Measurements from ENCODE around the gene OTOS. TPM values are rescaled to one million over a fixed set of nuclear protein-coding genes. Genes with fewer than 3 reads are reported as not detected.

Gene OTOS
- total RNA-seq, 2 experiments from 2014 or later: not detected

DNA sequence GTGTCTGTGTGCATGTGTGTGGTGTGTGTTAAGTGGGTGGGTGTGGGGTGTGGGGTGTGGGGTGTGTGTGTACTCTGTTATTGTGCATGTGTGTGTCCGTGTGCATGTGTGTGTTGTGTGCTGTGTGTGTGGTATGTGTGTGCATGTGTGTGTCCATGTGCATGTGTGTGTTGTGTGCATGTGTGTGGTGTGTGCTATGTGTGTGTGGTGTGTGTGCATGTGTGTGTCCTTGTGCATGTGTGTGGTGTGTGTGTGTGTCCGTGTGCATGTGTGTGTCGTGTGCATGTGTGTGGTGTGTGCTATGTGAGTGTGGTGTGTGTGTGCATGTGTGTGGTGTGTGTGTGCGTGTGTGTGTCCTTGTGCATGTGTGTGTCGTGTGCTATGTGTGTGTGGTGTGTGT lies 6.9 kb upstream of the OTOS start:
- no peak overlapping the region for H3K27ac Mint-ChIP-seq
- DNase-seq (no peak), ATAC-seq (no peak)
- ChIA-PET POLR2A (no interaction called here), CTCF (no interaction called here)
- no peaks in the 10 kb centered on the region for H3K4me1 Mint-ChIP-seq (ENCODE audit: low read depth)
- H3K36me3 Mint-ChIP-seq (ENCODE audit: low read depth): no peaks in the 10 kb centered on the region
- H3K4me3 Mint-ChIP-seq: no peak overlapping the region
- TF ChIP-seq, protein P1, sequence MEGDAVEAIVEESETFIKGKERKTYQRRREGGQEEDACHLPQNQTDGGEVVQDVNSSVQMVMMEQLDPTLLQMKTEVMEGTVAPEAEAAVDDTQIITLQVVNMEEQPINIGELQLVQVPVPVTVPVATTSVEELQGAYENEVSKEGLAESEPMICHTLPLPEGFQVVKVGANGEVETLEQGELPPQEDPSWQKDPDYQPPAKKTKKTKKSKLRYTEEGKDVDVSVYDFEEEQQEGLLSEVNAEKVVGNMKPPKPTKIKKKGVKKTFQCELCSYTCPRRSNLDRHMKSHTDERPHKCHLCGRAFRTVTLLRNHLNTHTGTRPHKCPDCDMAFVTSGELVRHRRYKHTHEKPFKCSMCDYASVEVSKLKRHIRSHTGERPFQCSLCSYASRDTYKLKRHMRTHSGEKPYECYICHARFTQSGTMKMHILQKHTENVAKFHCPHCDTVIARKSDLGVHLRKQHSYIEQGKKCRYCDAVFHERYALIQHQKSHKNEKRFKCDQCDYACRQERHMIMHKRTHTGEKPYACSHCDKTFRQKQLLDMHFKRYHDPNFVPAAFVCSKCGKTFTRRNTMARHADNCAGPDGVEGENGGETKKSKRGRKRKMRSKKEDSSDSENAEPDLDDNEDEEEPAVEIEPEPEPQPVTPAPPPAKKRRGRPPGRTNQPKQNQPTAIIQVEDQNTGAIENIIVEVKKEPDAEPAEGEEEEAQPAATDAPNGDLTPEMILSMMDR (IDR thresholded peaks at IDR 0.05): no peak
- intact Hi-C loops (cut with micrococcal nuclease): no loop called here
- peaks cover 13% of the 10 kb centered on the region for H3K27me3 Mint-ChIP-seq
- H3K9me3 Mint-ChIP-seq: no peaks in the 10 kb centered on the region

DNA sequence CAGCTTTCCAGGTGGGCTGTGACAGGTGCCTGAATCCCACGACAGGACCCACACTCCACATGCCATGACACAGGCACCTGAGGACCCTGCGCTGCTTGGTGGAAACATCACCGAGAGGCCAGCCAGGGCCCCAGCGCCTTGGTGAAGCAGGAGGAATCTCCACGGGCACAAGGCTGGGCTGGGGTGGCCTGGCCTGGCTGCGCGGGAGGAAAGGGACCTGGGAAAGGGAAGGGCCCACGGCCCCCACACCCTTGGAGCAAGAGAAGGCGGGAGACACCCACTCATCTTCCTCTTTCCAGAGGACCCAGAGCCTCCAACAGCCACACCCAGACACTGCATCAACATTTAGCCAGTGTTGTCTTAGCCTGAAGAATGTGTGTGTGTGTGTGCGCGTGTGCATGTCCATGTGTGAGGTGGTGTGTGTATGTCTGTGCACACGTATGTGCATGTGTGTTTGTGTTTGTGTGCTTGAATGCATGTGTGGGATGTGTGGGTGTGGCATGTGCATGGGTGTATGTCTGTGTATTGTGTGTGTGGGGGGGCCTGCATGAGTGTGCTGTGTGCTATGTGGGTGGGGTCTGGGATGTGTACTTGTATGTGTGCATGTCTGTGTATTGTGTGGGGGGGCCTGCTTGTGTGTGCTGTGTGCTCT lies 6.3 kb upstream of the OTOS start:
- Mint-ChIP-seq H3K27me3 (peaks cover 9% of the 10 kb centered on the region), H3K36me3 (ENCODE audit: low read depth) (no peaks in the 10 kb centered on the region), H3K27ac (no peak overlapping the region), H3K4me3 (no peak overlapping the region), H3K4me1 (ENCODE audit: low read depth) (no peaks in the 10 kb centered on the region), H3K9me3 (no peaks in the 10 kb centered on the region)
- ChIA-PET CTCF (interaction anchor here (6.2 kb wide), 1 partner anchor 87 kb away, joined by 100 read pairs; no protein-coding TSS in a partner anchor), POLR2A (no interaction called here)
- no peak for ATAC-seq
- intact Hi-C loops (cut with micrococcal nuclease): no loop called here
- TF ChIP-seq, protein P1 (IDR thresholded peaks at IDR 0.05): no peak
- DNase-seq: no peak

DNA sequence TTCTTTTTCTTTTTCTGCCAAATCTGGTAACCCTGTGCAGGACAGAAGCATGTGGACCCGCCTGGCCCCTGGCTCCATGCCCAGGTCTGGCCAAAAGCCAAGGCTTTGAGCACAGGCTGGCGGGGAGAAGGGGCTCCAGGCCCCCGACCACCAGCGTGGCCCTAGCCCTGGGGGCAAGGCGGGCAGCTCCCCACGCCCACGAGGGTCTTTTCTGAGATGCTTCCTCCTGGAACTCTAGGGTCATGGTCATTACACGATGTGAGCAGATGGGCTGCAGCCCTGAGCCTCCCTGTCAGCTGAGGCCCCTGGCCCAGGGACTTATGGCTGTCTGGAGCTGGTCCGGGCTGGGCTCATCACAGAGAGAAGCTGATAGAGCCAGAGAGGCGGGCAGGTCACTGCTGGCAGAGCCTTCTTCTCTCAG lies 5.7 kb upstream of the OTOS start:
- ATAC-seq (no peak), DNase-seq (no peak)
- TF ChIP-seq, protein P1 (IDR thresholded peaks at IDR 0.05): no peak
- POLR2A ChIA-PET: no interaction called here
- Mint-ChIP-seq H3K27ac (no peak overlapping the region), H3K9me3 (no peaks in the 10 kb centered on the region), H3K4me1 (ENCODE audit: low read depth) (no peaks in the 10 kb centered on the region), H3K36me3 (ENCODE audit: low read depth) (no peaks in the 10 kb centered on the region), H3K4me3 (no peak overlapping the region), H3K27me3 (peaks cover 7% of the 10 kb centered on the region)
- CTCF ChIA-PET: interaction anchor here (1.3 to 6.2 kb wide), 3 partner anchors 31 to 86 kb away, joined by 3 to 100 read pairs (median 25); no protein-coding TSS in a partner anchor
- intact Hi-C loops (cut with micrococcal nuclease): no loop called here

DNA sequence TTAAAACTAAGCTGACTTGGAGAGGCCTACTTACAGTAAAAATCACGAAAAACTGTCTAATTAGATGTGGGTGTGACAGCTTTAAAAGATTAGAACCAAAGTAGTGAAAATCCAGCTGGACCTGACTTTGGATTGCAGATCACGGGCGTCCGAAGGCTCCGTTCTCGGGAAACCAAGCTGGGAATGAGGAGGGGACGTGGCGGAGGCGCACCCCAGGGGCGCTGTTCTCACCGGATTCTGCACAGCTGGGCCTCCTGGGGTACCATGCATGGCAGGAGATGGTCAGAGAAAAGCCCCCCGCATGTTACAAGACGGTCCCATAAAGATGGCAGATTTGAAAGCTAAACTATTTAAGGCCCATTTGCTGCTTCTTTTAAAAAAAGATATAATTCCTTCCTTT lies 5.0 kb upstream of the OTOS start:
- Mint-ChIP-seq H3K27ac (no peak overlapping the region), H3K9me3 (no peaks in the 10 kb centered on the region), H3K4me3 (no peak overlapping the region), H3K4me1 (ENCODE audit: low read depth) (no peaks in the 10 kb centered on the region), H3K36me3 (ENCODE audit: low read depth) (no peaks in the 10 kb centered on the region), H3K27me3 (peaks cover 7% of the 10 kb centered on the region)
- intact Hi-C loops (cut with micrococcal nuclease): no loop called here
- DNase-seq (no peak), ATAC-seq (no peak)
- ChIA-PET CTCF (interaction anchor here (1.3 to 6.2 kb wide), 3 partner anchors 32 to 86 kb away, joined by 3 to 100 read pairs (median 25); no protein-coding TSS in a partner anchor), POLR2A (no interaction called here)
- TF ChIP-seq, protein P1 (IDR thresholded peaks at IDR 0.05): no peak

DNA sequence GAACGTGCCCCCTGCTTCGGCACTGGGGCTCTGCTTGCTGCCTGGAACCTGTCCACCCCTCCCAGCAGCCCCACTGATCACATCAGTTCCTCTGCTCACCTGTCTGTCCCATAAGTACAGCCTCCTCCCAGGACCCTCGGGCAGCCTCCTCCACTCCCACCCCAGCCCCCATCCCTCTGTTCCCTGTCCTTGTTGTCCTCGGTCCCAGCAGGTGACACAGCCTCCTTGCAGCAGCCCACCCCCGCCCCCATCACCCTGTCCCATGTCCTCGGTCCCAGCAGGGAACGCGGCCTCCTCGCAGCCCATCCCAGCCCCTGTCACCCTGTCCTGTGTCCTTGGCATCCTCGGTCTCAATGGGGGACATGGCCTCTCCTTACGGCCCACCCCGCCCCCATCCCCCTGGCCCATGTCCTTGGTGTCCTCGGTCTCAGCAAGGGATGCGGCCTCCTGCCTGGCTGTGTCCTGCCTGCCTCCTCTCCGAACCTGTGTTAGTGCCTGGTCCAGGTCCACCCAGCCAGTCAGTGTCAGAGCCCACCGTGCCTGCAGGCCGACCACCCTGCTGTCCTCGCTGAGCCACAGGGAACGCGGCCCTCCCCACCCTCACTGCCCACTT lies 4.3 kb upstream of the OTOS start:
- TF ChIP-seq, protein P1 (IDR thresholded peaks at IDR 0.05): no peak
- ChIA-PET POLR2A (no interaction called here), CTCF (interaction anchor here (0.8 to 6.2 kb wide), 12 partner anchors 9 to 131 kb away, joined by 3 to 100 read pairs (median 4); partner anchors contain the start of gene COPS9)
- H3K4me1 Mint-ChIP-seq (ENCODE audit: low read depth): no peaks in the 10 kb centered on the region
- no peak overlapping the region for H3K27ac Mint-ChIP-seq
- intact Hi-C loops (cut with micrococcal nuclease): loop anchor here (1.0 kb wide), 1 partner anchor 83 kb away; no protein-coding TSS in a partner anchor
- H3K36me3 Mint-ChIP-seq (ENCODE audit: low read depth): no peaks in the 10 kb centered on the region
- H3K9me3 Mint-ChIP-seq: no peaks in the 10 kb centered on the region
- peaks cover 4% of the 10 kb centered on the region for H3K27me3 Mint-ChIP-seq
- no peak overlapping the region for H3K4me3 Mint-ChIP-seq
- no peak for ATAC-seq
- DNase-seq: no peak
